Activated CD4-positive, CD25-positive, alpha-beta regulatory T cell treated with anti-CD3 and anti-CD28 coated beads, Interleukin-2, amount 50 U/mL, for 24 hours (primary cell): ENCODE results near the gene ABCG5.

Source experiments
- ATAC-seq, 2 donors: fragments of 150-1000 bp; cut with Tn5 transposase; one replicate each; pipeline ENCODE4 v1.10.0; 2021; ENCODE audit warnings: mild to moderate bottlenecking in 1 of 2, moderate library complexity in 1 of 2

The ABCG5 gene

DNA sequence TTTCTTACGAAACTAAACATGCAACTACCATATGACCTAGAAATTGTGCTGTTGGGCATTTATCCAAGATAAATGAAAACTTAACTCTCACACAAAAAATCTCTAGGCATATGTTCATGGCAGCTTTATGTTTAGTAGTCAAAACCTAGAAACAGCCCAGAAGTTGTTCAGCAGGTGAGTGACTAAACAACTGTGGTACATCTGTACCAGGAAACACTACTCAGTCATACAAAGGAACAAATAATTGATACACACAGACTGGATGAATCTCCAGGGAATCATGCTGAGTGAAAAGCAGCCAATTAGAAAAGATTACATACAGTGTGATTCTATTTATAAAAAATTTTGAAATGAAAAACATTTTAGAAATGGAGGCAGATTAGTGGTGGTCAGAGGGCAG lies 35.5 kb downstream of the ABCG5 start:
- no peak for ATAC-seq

DNA sequence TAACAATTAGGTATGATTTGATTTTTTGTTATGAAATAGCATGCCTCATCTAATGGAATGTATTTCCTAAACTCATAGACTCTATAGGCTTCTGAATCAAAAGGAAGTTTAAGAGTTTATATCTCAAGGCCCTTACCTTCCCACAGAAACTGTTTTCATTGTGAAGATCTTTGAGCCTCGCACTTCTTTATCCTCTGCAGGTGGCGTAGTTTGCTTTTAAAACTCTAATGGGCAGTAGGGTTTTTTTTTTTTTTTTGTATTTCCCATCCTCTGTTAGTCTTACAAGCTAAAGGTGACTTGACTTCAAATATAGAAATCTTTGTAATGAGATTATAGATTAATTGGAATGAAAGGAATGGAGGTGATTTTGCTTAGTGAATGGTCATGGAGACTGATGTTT lies 36.5 kb downstream of the ABCG5 start:
- no peak for ATAC-seq

DNA sequence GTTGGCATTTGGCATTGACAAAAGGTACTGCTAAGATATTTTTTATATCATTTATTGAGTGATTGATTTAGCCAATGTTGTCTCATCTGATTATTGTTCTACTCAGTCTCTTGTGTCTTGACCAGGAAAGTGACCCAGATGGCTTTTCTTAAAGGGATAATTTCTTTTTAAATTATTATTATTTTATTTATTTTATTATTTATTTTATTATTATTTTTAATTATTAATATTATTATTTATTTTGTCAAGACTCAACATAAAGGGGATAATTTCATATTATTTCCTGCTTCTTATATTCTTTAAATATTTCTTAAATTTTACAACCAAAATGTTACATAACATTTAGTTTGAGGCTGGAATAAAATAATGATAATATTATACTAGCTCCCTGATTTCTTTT lies 37.7 kb downstream of the ABCG5 start:
- ATAC-seq = no peak

DNA sequence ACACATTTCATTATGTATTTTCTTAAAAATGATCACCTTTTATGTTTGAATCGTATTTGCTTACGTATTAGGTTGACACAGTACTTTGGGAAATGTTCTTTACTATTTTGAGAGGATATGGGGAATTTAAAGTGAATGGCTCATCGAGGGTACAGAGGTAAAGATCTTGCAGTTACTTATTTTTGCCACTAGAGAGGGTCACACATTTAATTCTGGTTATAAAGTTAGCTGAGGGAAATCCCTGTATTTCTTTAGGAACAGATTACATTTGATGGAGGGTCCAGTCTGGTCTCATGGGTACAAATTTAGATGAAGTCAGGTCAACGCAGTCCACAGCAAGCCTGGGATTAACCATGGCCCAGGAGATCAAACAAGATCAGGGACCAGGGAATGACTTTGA lies 40.3 kb downstream of the ABCG5 start:
- ATAC-seq = no peak

DNA sequence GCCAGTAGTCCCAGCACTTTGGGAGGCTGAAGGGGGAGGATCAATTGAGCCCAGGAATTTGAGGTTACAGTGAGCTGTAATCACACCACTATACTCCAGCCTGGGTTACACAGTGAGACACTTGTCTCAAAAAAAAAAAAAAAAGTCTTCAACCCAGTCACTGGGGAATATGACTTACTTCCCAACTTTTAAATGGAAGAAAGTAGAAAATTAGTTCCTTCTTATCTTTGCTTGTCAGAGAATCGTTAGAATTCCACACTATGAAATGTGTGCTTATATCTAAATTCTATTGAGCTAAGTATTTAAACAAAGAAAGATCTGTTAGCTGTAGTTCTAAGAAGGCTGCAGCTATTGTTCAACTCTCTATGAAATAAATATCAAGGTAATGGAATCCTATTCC lies 42.4 kb downstream of the ABCG5 start:
- ATAC-seq = no peak

DNA sequence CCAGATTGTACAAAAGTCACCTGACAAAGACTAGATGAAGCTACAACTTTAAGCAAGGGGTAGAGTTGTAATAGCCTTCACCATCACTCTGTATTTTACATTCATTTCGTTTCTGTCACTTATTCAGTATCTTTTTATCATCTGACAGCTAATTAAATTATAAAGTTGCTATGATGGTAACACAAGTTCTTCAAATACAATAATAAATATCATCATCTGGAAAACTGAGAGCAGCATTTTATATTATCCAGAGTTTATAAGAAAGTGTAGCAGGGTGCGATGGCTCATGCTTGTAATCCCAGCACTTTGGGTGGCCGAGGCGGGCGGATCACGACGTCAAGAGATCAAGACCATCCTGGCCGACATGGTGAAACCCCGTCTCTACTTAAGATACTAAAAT lies 43.7 kb downstream of the ABCG5 start:
- no peak for ATAC-seq

DNA sequence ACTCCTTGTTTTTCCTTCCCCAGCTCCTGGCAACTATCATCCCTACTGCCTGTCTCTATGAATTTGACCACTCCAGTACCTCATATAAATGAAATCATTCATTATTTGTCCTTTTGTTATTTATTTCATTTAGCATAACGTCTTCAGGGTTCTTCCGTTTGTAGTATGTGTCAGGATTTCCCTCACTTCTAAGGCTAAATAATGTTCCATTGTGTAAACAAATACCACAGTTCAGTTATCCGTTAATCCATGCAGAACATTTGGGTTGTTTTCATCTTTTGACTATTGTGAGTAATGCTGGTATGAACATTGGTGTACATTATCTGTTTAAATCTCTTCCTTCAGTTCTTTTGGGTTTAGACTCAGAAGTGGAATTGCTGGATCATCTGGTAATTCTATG lies 46.0 kb downstream of the ABCG5 start:
- ATAC-seq = no peak

DNA sequence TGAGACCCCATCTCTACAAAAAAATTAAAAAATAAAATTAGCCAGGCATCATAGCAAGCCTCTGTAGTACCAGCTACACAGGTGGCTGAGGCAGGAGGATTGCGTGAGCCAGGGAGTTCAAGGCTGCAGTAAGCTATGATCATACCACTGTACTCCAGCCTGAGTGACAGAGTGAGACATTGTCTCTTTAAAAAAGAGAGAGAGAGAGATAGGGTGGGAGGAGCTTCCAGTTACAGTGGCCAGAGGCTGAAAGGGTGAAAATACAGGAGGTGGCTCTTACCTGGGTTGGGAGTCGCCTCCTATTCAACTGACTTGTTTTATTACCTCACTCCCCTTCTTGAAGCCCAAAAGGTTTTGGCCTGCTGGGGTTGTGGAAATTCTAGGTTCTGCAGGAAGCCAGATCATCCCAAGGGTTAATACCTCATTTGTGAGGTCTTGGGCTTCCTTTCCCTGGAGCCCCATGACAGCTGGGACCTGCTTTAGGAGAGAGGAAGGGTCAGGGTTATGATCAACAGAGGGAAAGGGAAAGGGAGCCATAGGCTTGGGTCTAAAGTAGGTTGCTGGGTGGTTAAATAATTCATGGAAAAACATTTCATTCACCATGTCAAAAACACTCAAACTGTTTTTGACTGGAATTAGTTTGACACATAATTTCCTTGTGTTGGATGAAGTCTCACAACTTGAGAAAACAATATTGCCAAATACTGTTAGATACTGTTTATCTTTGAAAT lies 47.4 kb downstream of the ABCG5 start:
- no peak for ATAC-seq

DNA sequence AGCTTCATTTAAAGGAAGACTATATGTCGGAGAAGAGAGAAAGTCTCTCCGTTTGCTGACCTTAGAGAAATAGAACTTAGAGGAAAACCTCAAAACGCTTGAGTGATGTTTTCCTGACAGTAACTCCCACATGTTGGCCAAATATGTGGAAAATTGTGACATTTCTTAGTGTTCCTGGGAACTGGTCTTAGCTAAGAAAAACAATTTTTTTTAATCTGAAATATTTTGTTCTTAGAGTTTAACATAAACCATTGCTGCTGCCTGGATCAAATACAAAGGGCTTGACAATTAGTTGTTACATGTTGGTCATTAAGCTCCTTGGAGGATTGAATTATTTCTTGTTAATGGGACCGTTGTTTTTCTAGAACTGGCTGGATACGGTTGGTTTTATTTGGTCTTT lies 48.5 kb downstream of the ABCG5 start:
- no peak for ATAC-seq

DNA sequence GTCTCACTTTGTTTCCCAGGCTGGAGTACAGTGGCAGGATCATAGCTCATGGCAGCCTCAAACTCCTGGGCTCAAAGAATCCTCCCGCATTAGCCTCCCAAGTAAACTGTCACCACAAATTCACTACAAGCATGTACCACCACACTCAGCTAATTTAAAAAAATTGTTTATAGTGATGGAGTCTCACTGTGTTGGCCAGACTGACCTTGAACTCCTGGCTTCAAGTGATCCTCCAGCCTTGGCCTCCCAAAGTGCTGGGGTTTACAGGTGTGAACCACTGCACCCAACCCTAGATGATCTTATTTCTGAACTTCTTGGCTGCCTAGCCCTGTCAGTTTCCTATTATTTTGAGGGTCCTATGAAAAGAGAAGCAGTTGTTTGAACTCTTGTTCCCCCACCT lies 50.0 kb downstream of the ABCG5 start:
- no peak for ATAC-seq

DNA sequence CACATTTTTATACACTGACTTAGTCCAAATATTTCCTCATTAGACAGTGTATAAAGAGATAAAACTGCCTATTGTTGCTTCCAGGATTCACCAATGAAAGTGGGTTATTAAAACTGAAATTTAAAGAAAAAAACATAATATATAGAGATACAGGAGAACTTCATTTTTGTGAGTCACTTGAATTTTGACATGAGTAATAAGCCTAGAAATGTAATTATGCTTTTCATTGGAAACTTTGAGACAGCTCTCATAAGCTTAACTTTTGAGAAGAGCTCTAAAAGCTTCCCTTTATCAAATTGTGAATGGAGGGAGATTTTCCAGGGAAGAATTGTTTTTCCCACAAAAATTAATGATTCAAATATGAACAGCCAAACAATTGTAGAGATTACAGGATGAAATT lies 50.7 kb downstream of the ABCG5 start:
- peak in 1 of 2 donors; percentile 30 for ATAC-seq

DNA sequence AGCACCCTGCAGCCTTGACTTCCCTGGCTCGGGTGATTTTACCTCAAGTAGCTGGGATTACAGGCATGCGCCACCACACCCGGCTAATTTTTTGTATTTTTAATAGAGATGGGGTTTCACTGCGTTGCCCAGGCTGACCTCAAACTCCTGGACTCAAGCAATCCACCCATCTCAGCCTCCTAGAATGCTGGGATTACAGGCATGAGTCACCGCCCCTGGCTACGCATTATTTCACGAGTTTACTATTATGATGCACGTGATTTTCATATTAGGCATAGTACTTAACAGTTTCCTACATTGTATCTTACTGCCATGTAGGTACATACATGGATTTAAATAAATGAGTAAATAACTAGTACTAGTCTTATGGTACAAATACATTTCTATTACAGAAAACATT lies 60.4 kb downstream of the ABCG5 start:
- no peak for ATAC-seq

DNA sequence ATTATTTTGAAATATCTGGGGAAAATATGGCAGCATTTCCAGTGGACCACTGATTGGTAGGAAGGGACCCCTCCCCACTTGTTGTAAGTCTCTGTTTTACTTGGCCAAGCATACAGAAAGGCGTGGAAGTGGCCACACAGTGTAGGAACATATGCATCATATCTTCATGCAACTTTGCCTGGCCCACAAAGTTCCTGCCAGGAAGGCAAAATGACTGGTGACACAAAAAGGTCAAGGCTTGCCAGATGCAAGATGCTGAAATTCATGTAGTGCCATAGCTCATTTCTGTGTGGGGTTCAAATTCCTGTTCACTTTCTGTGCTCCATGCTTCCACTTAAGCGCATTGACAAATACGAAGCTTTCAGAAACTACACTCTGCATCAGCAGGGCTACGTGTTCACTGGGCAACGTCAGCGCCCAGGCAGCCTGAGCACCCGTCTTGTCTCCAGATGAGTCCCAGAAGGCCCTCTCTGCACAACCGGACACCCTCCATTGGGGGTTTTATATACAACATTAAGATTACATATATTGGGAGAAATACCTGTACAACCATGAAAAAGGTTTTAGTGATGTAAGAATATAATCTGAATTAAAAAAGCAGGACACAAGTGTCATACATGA lies 61.2 kb downstream of the ABCG5 start:
- no peak for ATAC-seq

DNA sequence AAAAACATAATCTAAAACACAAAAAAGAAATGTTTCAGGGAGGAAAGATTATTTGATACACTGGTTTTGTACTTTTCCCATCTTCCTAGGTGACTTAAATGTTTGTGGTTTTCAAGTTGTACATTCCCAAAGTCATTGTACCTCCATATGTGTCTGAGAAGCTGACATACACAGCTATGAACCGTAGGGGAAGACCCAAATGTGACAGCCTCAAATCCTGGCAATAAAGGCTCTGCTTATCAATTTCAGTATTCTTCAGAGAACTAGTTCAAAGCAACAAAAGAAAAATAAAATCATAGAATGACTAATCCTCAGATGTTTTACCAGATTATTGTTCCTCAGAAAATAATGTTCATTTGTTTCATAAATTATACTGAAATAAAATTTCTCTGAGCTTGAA lies 62.3 kb downstream of the ABCG5 start:
- ATAC-seq = no peak

DNA sequence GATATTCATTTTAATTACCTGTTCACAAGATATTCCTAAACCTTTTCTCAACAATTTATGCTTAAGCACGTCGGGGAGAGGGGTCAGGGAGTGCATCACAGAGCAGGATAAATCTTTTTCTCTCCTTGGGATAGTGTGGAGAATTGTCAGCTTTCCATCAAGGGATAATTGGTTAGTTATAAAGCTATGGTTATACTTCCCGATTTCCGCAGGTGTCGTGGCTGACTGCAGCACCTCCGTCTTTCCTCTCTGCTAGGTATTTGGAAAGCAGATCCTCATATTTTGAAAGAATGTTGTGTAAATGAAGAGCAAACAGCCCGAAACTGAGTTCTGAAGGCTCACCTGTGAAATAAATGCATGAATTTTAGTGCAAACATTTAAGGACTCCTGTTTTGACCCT lies 64.0 kb downstream of the ABCG5 start:
- no peak for ATAC-seq

DNA sequence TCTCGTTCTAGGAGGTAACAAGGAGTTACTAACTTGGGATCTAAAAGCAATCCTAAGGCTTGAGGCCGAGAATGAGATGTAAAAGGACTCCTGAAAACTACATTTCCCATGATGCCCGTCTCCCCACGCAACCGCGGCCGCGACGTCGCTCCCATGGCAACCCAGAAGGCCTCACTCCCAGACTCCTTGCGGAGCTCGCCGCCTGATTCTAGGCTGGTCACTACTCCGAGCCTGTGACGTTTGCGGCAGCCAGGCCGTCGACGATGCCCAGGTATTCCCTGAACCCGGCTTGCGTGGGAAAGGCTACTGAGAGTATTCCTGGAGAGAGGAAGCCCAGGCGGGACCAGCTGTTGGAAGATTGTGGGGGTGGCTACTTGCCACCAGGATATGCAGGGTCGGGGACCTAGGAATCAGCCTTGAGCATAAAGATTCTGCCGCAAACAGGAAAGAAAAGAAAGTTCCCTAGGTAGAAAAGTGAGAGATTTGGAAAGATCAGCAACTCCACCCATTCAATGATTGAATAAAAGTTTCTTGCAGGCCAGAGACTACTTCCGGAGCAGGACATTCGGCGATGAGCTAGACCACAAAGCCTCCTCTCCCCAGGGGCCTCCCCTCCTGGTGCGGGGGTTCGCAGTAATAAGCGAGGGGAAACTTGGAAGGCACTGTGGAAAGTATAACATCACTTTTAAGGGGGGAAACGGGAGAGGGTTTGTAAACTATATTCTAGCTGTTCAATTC lies 64.6 kb downstream of the ABCG5 start, which contains the start of gene DYNC2LI1:
Gene DYNC2LI1 (plus strand): TSS at position 164 of the 738 bp plus-strand sequence. CDS start 100 bp downstream, at position 264.
- ATAC-seq = peak; percentile 99

DNA sequence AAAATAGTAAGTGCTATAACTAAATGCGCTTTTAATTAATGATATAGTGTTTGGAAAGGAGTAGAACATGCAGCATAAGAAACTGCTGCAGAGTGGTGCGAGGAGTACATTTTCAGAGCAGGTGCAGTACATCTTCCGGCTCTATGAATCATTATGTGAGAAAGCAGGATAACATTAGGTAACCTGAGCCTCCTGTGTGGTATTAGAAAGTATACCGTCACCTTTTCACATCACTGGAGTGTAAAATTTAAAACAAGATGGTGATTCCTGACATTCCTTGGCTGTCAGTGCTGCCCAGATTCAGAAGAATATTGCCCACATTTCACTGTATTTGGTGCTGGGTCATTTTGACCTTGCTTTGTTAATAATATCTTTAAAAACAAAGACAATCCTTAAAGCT lies 72.6 kb downstream of the ABCG5 start:
- no peak for ATAC-seq

DNA sequence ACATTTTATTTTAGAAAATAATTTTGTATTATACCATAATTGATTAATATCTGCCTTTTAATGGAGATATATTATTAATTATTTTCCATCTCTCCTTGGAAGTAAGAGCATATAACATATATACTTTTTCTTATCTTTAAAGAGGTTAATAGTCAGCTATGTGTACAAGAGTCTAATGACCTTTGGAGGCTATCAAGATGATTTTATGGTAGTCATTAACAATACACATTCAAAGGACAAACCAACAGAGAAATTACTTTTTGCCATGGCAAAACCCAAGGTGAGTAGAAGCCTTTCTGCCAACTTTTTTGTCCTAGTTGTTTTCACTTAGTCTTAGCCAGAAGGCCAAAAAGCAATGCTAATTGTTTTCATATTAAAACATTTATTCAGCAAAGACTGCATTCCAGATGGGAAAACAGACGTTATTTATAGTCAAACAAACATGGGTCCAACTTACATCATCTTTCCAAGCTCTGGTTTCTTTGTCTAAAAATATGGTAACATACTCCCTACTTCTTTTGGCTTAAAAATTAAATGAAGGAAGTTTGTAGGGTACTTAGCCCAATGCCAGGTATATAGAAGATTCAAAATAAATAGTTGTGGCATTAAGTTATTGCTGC lies 74.4 kb downstream of the ABCG5 start:
- ATAC-seq = no peak

DNA sequence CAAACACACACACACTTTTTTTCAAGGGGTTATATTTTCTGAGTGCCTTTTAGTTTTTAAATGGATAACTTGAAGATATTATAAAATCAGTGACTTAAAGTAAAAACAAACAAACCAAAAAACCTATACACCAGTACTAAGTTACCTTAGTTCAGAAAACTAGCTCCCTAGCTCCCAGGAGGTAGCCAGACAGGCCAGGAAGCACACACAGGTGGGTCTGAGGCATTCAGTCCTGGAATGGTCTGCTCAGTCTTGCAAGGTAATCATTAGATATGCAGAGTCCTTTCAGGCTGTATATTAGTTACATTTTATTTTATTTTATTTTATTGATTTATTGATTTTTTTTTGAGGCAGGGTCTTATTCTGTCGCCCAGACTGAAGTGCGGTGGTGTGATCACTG lies 75.5 kb downstream of the ABCG5 start:
- ATAC-seq = no peak
